CD14-positive monocyte (primary cell): Measurements from ENCODE around the gene RANBP3. TPM values are rescaled to one million over a fixed set of nuclear protein-coding genes. Genes with fewer than 3 reads are reported as not detected.

Experiments
- DNase-seq, 3 donors: peaks; one replicate each; pipeline ENCODE4 v3.0.0-alpha.2; 2011 to 2022
- H2AFZ ChIP-seq: 2 replicates; pipeline ENCODE4 v1.6.0; 2012; ENCODE audit warnings: mild to moderate bottlenecking, low read depth, low read length, inconsistent platforms; ENCODE audit not compliant: insufficient read depth, poor library complexity, severe bottlenecking
- H3K27ac ChIP-seq, 2 donors: 1 replicate in 1 of 2; 2 replicates in 1 of 2; pipeline ENCODE4 v1.5.1; 2012 to 2013; ENCODE audit warnings: low read length in 2 of 2, control low read depth in 1 of 2, inconsistent platforms in 1 of 2, low read depth in 1 of 2, mild to moderate bottlenecking in 1 of 2
- H3K27me3 ChIP-seq, 2 donors: one replicate each; pipeline versions ENCODE4 v1.6.0 to v1.6.1; 2011 to 2013; ENCODE audit warnings: low read length in 2 of 2; ENCODE audit not compliant: control insufficient read depth in 2 of 2, insufficient read depth in 2 of 2
- H3K36me3 ChIP-seq, 2 donors: replicated peaks in 1 of 2; 1 replicate in 1 of 2; 2 replicates in 1 of 2; pipeline versions ENCODE4 v1.5.1 to v1.6.1; 2012 to 2013; ENCODE audit warnings: low read length in 2 of 2, control low read depth in 1 of 2, inconsistent platforms in 1 of 2, mild to moderate bottlenecking in 1 of 2; ENCODE audit not compliant: insufficient read depth in 2 of 2, control insufficient read depth in 1 of 2
- H3K4me1 ChIP-seq, 2 donors: 1 replicate in 1 of 2; 2 replicates in 1 of 2; pipeline versions ENCODE4 v1.5.1 to v1.6.1; 2012 to 2013; ENCODE audit warnings: low read length in 2 of 2, control low read depth in 1 of 2, inconsistent platforms in 1 of 2, mild to moderate bottlenecking in 1 of 2, moderate library complexity in 1 of 2; ENCODE audit not compliant: insufficient read depth in 2 of 2, control insufficient read depth in 1 of 2
- H3K4me2 ChIP-seq: replicated peaks from 2 replicates; pipeline ENCODE3; 2012; ENCODE audit warnings: low read length, moderate library complexity, mild to moderate bottlenecking; ENCODE audit not compliant: poor library complexity, severe bottlenecking; ENCODE audit errors: extremely low read depth
- H3K4me3 ChIP-seq, 3 experiments: fragments of 200-600 bp in 1 of 3; sonication (generic) in 1 of 3; replicated peaks in 1 of 3; 1 replicate in 2 of 3; 2 replicates in 1 of 3; pipeline ENCODE4 v1.5.1; 2011 to 2013; ENCODE audit warnings: low read length in 3 of 3, mild to moderate bottlenecking in 3 of 3, control low read depth in 2 of 3, low read depth in 2 of 3, inconsistent platforms in 1 of 3, moderate library complexity in 1 of 3
- H3K79me2 ChIP-seq: 2 replicates; pipeline ENCODE4 v1.6.0; 2012; ENCODE audit warnings: mild to moderate bottlenecking, control low read depth, inconsistent platforms, low read length, moderate library complexity; ENCODE audit not compliant: insufficient read depth
- H3K9ac ChIP-seq: 2 replicates; pipeline ENCODE4 v1.6.0; 2017; ENCODE audit warnings: low read length, mild to moderate bottlenecking; ENCODE audit not compliant: insufficient read depth, poor library complexity, severe bottlenecking
- H3K9me3 ChIP-seq, 2 donors: replicated peaks in 1 of 2; 1 replicate in 1 of 2; 2 replicates in 1 of 2; pipeline versions ENCODE4 v1.5.1 to v1.6.1; 2012 to 2013; ENCODE audit warnings: low read length in 2 of 2, control low read depth in 1 of 2; ENCODE audit not compliant: control insufficient read depth in 1 of 2, insufficient read depth in 1 of 2
- H4K20me1 ChIP-seq: 2 replicates; pipeline ENCODE4 v1.6.0; 2012; ENCODE audit warnings: mild to moderate bottlenecking, low read length, control low read depth, moderate library complexity; ENCODE audit not compliant: insufficient read depth
- H3K27ac Mint-ChIP-seq, 7 donors: one replicate each; pipeline ENCODE4 v1.8.0; 2020; ENCODE audit warnings: mild to moderate bottlenecking in 7 of 7, mixed read lengths in 7 of 7, moderate library complexity in 6 of 7, inconsistent platforms in 2 of 7
- H3K27me3 Mint-ChIP-seq, 3 donors: one replicate each; pipeline ENCODE4 v1.8.0; 2021 to 2022; ENCODE audit warnings: low read depth in 3 of 3, mild to moderate bottlenecking in 3 of 3, mixed read lengths in 3 of 3, moderate library complexity in 3 of 3, inconsistent platforms in 1 of 3
- H3K36me3 Mint-ChIP-seq, 2 donors: one replicate each; pipeline ENCODE4 v1.8.0; 2020; ENCODE audit warnings: mixed read lengths in 2 of 2, inconsistent platforms in 1 of 2, mild to moderate bottlenecking in 1 of 2
- H3K4me1 Mint-ChIP-seq: one replicate; pipeline ENCODE4 v1.8.0; 2020; ENCODE audit warnings: mild to moderate bottlenecking, mixed read lengths
- H3K4me3 Mint-ChIP-seq, 2 donors: one replicate each; pipeline ENCODE4 v1.8.0; 2020; ENCODE audit warnings: mild to moderate bottlenecking in 2 of 2, mixed read lengths in 2 of 2, moderate library complexity in 1 of 2
- H3K9me3 Mint-ChIP-seq, 7 donors: one replicate each; pipeline ENCODE4 v1.8.0; 2020 to 2022; ENCODE audit warnings: mixed read lengths in 7 of 7, mild to moderate bottlenecking in 6 of 7, moderate library complexity in 6 of 7, inconsistent platforms in 2 of 7
- CTCF ChIP-seq: fragments of 200-600 bp; IDR thresholded peaks from one replicate; pipeline ENCODE4 v1.8.0; 2022; ENCODE audit warnings: antibody characterized with exemption, mild to moderate bottlenecking
- WGBS: methylation state at CpG from one replicate; pipeline ENCODE4 v1.1.5; 2013; ENCODE audit warnings: missing lambda C conversion rate; ENCODE audit not compliant: insufficient coverage; 5-methylcytosine and 5-hydroxymethylcytosine counted together
- intact Hi-C, 2 donors: fragments of 100-400 bp; cut with micrococcal nuclease; formaldehyde crosslinking; loops; one replicate each; pipeline versions ENCODE4 v1.15.0 to v1.15.1; 2023
- polyA plus RNA-seq, 3 donors: library from polyadenylated mRNA; depleted of rRNA in 1 of 3; unstranded in 2 of 3; stranded (reverse) in 1 of 3; fragments of 300-500 nt in 2 of 3; fragments of >200 nt in 1 of 3; fragmentation: Illumina TruSeq in 2 of 3; gene quantifications; 1 replicate in 2 of 3; 2 replicates in 1 of 3; pipeline ENCODE4 v1.2.3, GENCODE V29; 2012 to 2021

The RANBP3 gene
- polyA plus RNA-seq, 3 donors: 4.5 to 49.5 (median 8.1) TPM

- Mint-ChIP-seq H3K27me3 (peaks cover 0 to 2% (median 0%) of the 10 kb centered on the region in 3 donors), H3K4me1 (peaks cover 41% of the 10 kb centered on the region), H3K4me3 (no peak overlapping the region), H3K36me3 (peaks cover 20 to 31% of the 10 kb centered on the region in 2 donors), H3K9me3 (no peaks in the 10 kb centered on the region), H3K27ac (peak overlapping the region in 6 of 7 donors; percentile 29 to 92 (median 64))
- TF ChIP-seq CTCF: no peak
- peak overlapping the region in 1 of 2 donors; percentile 52 for H3K27ac ChIP-seq
- H3K36me3 ChIP-seq: peaks cover 4 to 42% of the 10 kb centered on the region in 2 donors
- no peaks in the 10 kb centered on the region for H3K27me3 ChIP-seq
- H4K20me1 ChIP-seq: peaks cover 96% of the 10 kb centered on the region
- H3K4me1 ChIP-seq: peaks cover 16 to 26% of the 10 kb centered on the region in 2 donors
- WGBS: 95% methylated on average over 13 of the region's 18 CpGs
- peaks cover 99% of the 10 kb centered on the region for H3K79me2 ChIP-seq
- no peak overlapping the region for H3K4me3 ChIP-seq
- no peaks in the 10 kb centered on the region for H3K9me3 ChIP-seq
- H3K4me2 ChIP-seq: no peak overlapping the region
- no peak for DNase-seq
- H3K9ac ChIP-seq: no peak overlapping the region
- no peak overlapping the region for H2AFZ ChIP-seq
- intact Hi-C loops: no loop called here
Observed at GRCh38 chr19:5960005-5961001, 17.6 kb downstream of the RANBP3 start.

GRCh38 chr19:5959260-5960004 is 18.5 kb downstream of the RANBP3 start:
- Mint-ChIP-seq H3K36me3 (peaks cover 19 to 24% of the 10 kb centered on the region in 2 donors), H3K27me3 (peaks cover 0 to 2% (median 0%) of the 10 kb centered on the region in 3 donors), H3K4me1 (peaks cover 48% of the 10 kb centered on the region), H3K27ac (peak overlapping the region in 4 of 7 donors; percentile 15 to 75 (median 52)), H3K4me3 (no peak overlapping the region), H3K9me3 (no peaks in the 10 kb centered on the region)
- Histone ChIP-seq H3K27ac (peak overlapping the region in 1 of 2 donors; percentile 52), H3K36me3 (peaks cover 3 to 37% of the 10 kb centered on the region in 2 donors), H3K4me1 (peaks cover 18 to 30% of the 10 kb centered on the region in 2 donors), H2AFZ (no peak overlapping the region), H3K4me2 (no peak overlapping the region), H3K4me3 (no peak overlapping the region), H3K9ac (no peak overlapping the region), H3K79me2 (peaks cover 100% of the 10 kb centered on the region), H3K9me3 (no peaks in the 10 kb centered on the region), H3K27me3 (no peaks in the 10 kb centered on the region), H4K20me1 (peaks cover 97% of the 10 kb centered on the region)
- DNase-seq: no peak
- intact Hi-C loops: no loop called here
- no peak for TF ChIP-seq CTCF
- WGBS: 95% methylated on average over 12 of the region's 14 CpGs
